ENCODE results near the gene TMEM114. TPM values are rescaled to one million over a fixed set of nuclear protein-coding genes. Genes with fewer than 3 reads are reported as not detected.

Gene TMEM114
- total RNA-seq, 4 donors from 2014 or later: not detected

GRCh38 chr16:8614435-8615029 is 24.2 kb upstream of the TMEM114 start:
- 57 to 64% methylated on average over 9 of the region's 9 CpGs for WGBS, 2 donors
- Histone ChIP-seq H3K27ac (no peak overlapping the region), H3K36me3 (no peaks in the 10 kb centered on the region), H3K4me3 (no peak overlapping the region), H3K27me3 (no peaks in the 10 kb centered on the region), H3K9me3 (no peaks in the 10 kb centered on the region), H3K4me1 (peaks cover 0 to 3% (median 0%) of the 10 kb centered on the region in 4 donors)
- TF ChIP-seq CTCF (IDR thresholded peaks at IDR 0.05) (no peak), POLR2A (IDR thresholded peaks at IDR 0.05) (no peak), EP300 (IDR thresholded peaks at IDR 0.05) (no peak)
- DNase-seq (ENCODE audit: low spot score in 2 of 2): no peak

GRCh38 chr16:8611886-8612600 is 21.7 kb upstream of the TMEM114 start:
- TF ChIP-seq POLR2A (IDR thresholded peaks at IDR 0.05) (no peak), CTCF (IDR thresholded peaks at IDR 0.05) (no peak), EP300 (IDR thresholded peaks at IDR 0.05) (no peak)
- no peaks in the 10 kb centered on the region for H3K4me1 ChIP-seq
- no peaks in the 10 kb centered on the region for H3K36me3 ChIP-seq
- H3K4me3 ChIP-seq: no peak overlapping the region
- no peaks in the 10 kb centered on the region for H3K9me3 ChIP-seq
- H3K27ac ChIP-seq: no peak overlapping the region
- WGBS, 2 donors: 90 to 94% methylated on average over 1 of the region's 1 CpG
- H3K27me3 ChIP-seq: peaks cover 0 to 3% of the 10 kb centered on the region in 2 donors
- DNase-seq (ENCODE audit: low spot score in 2 of 2): no peak

GRCh38 chr16:8611122-8611521 is 20.8 kb upstream of the TMEM114 start:
- Histone ChIP-seq H3K27ac (no peak overlapping the region), H3K36me3 (no peaks in the 10 kb centered on the region), H3K9me3 (no peaks in the 10 kb centered on the region), H3K4me3 (no peak overlapping the region), H3K27me3 (peaks cover 0 to 3% of the 10 kb centered on the region in 2 donors), H3K4me1 (no peaks in the 10 kb centered on the region)
- WGBS, 2 donors: 80 to 85% methylated on average over 4 of the region's 4 CpGs
- no peak for DNase-seq (ENCODE audit: low spot score in 2 of 2)
- TF ChIP-seq CTCF (IDR thresholded peaks at IDR 0.05) (no peak), POLR2A (IDR thresholded peaks at IDR 0.05) (no peak), EP300 (IDR thresholded peaks at IDR 0.05) (no peak)

GRCh38 chr16:8607214-8607613 is 16.9 kb upstream of the TMEM114 start:
- Histone ChIP-seq H3K27ac (no peak overlapping the region), H3K36me3 (no peaks in the 10 kb centered on the region), H3K4me3 (no peak overlapping the region), H3K9me3 (peaks cover 0 to 8% (median 0%) of the 10 kb centered on the region in 4 donors), H3K4me1 (no peaks in the 10 kb centered on the region), H3K27me3 (peaks cover 0 to 3% of the 10 kb centered on the region in 2 donors)
- DNase-seq (ENCODE audit: low spot score in 2 of 2): no peak
- TF ChIP-seq EP300 (IDR thresholded peaks at IDR 0.05): no peak
- no peak for TF ChIP-seq CTCF (IDR thresholded peaks at IDR 0.05)
- TF ChIP-seq POLR2A (IDR thresholded peaks at IDR 0.05): no peak
- WGBS, 2 donors: 68 to 70% methylated on average over 9 of the region's 9 CpGs

- DNase-seq (ENCODE audit: low spot score in 2 of 2): no peak
- H3K27ac ChIP-seq: no peak overlapping the region
- H3K4me3 ChIP-seq: no peak overlapping the region
- TF ChIP-seq POLR2A (IDR thresholded peaks at IDR 0.05) (no peak), EP300 (IDR thresholded peaks at IDR 0.05) (no peak), CTCF (IDR thresholded peaks at IDR 0.05) (no peak)
- no peaks in the 10 kb centered on the region for H3K4me1 ChIP-seq
- H3K9me3 ChIP-seq: peaks cover 0 to 11% (median 0%) of the 10 kb centered on the region in 4 donors
- H3K36me3 ChIP-seq: no peaks in the 10 kb centered on the region
- H3K27me3 ChIP-seq: peaks cover 0 to 3% of the 10 kb centered on the region in 2 donors
Observed at GRCh38 chr16:8605554-8605953, 15.2 kb upstream of the TMEM114 start.
